Measurements from ENCODE around the gene VPS9D1. TPM values are rescaled to one million over a fixed set of nuclear protein-coding genes. Genes with fewer than 3 reads are reported as not detected.
"Not testable (repeated sequence)": the region's sequence is repeated elsewhere in the genome, so short reads cannot be mapped to it uniquely, and the experiment has no call there.

Gene VPS9D1
- total RNA-seq, 1 donor from 2014 or later = 11.9 TPM

- intact Hi-C loops (cut with micrococcal nuclease) = loop anchor here (1.0 kb wide), 1 partner anchor 10 kb away; the partner anchor contains the start of gene ZNF276
Measured at GRCh38 chr16:89710709-89711564, 9.8 kb downstream of the VPS9D1 start.

- intact Hi-C loops (cut with micrococcal nuclease) = no loop called here
Measured at GRCh38 chr16:89709716-89710432, 10.8 kb downstream of the VPS9D1 start.

DNA sequence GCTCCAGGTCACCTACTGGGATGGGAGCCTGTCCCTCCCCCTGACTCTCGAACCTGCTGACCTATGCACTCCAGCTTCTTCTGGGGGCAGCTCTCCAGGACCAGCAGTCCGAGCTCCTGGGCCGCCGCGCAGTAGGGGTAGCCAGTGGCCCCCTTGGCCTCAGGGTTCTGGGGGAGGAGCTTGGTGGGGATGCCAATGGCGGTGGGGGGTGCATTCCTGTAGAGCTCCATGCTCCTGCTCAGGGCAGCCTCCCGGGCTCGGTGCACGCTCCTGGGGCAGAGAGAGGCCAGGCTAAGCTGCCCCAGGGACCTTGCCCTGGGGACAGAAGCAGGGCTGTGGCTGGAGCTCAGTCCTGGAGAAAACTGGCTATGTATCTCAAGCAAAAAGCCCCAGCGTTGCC lies 11.5 kb downstream of the VPS9D1 start:
- intact Hi-C loops (cut with micrococcal nuclease) = no loop called here

- intact Hi-C loops (cut with micrococcal nuclease) = no loop called here
Measured at GRCh38 chr16:89708481-89708931, 12.2 kb downstream of the VPS9D1 start.

GRCh38 chr16:89707695-89708094 lies 13.0 kb downstream of the VPS9D1 start:
- intact Hi-C loops (cut with micrococcal nuclease) = no loop called here

GRCh38 chr16:89706518-89707260 lies 14.0 kb downstream of the VPS9D1 start:
- intact Hi-C loops (cut with micrococcal nuclease) = loop anchor here (1.0 kb wide), 3 partner anchors 87 to 204 kb away; no protein-coding TSS in a partner anchor

- intact Hi-C loops (cut with micrococcal nuclease) = no loop called here
Measured at GRCh38 chr16:89705006-89705405, 15.7 kb downstream of the VPS9D1 start.

DNA sequence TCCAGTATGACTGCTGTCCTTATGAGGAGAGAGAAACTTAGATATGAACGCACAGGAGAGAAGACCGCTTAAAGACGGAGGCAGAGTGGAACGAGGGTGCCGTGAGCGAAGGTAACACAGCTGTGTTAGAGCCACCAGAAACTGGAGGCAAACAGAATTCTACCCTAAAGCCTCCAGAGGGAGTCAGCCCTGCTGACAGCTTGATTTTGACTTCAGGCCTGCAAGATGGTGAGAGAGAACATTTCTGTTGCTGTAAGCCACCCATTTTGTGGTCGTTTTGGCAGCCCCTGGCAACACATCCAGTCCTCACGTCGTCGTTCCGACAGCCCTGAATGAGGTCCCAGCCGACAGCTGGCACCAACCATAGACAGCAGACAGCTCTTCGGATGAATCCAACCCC lies 16.4 kb downstream of the VPS9D1 start:
- intact Hi-C loops (cut with micrococcal nuclease) = loop anchor here (5.0 kb wide), 1 partner anchor 47 kb away; the partner anchor contains the start of genes CHMP1A and SPATA33

DNA sequence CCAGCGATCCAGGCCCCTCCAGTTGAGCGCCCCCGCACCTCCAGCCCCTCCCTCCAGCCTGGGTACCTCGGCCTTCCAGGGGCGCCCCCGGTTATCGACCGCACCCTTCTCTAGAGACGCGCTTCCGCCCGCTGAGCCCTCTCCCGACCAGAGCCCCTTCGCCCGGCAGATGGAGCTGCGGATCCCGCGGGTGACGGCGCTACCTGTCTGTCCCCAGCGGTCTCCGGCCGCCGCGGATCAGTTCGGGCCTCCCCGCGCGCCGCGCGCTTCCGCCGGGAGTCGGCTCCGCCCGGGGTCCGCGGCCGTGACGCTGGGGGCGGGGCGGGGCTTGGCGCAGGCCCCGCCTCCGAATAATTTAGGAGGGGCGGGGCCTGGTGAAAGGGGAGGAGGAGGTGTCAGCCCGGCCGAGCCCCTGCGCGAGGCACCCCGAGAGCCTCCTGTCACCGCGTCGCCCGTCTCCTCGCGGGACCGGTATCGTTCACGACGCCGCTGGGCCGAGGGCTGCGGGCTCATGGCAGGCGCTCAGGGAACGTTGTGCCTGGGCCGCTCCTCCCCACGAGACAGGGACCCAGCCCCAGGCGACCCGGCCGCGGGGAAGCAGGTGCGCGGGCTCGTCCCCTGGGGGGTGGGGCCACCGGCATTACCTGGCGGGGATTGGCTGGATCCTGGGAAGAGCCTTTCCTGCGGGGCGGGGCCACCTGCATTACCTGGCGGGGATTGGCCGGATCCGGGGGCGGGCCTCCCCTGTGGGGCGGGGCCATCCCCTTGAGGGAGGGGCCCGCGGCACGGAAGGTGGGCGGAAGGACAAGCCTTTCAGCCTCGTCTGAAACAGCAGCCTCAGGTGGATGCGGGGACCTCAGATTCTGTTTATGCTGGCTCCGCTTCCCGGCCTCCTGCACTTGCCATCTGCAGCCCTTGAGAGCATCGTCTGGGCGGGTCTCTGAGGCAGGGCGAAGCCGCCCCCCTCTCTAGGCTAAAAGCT lies 19.0 kb downstream of the VPS9D1 start, which contains the start of gene SPATA2L:
Gene SPATA2L, minus strand, starts transcription at position 281 of the 982 bp plus-strand sequence. CDS start 473 bp downstream, outside the sequence.
- intact Hi-C loops (cut with micrococcal nuclease) = loop anchor here (1.0 to 5.0 kb wide), 3 partner anchors 35 to 127 kb away; partner anchors contain the start of genes CHMP1A and SPATA33

- intact Hi-C loops (cut with micrococcal nuclease) = loop anchor here (1.0 to 5.0 kb wide), 6 partner anchors 14 to 173 kb away; partner anchors contain the start of genes CHMP1A and SPATA33
Measured at GRCh38 chr16:89700649-89701424, 19.9 kb downstream of the VPS9D1 start.

DNA sequence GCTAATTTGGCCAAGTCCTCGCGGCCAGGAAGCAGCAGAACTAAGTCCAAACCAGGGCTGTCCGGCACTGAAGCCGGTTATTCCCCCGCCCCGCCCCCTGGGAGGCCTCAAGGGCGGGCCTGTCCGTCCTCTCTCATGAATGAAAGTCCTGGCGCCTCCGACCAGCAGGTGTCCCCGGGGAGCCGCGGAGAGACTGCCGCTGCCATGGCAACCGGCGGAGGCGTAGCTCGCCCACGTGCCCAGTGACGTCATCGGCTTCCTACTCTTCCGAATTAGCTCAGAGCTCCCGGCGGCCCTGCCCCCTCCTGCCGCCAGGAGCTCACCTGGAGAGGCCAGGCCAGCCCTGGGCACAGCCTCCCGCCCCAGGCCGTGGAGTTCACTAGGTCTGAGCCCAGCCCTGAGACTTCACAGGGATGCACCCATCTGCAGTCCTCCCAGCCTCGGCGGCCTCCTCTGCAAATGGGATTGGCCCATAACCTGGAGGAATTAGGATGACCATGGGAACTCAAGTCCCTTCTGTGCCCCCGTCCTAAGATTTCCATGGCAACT lies 20.5 kb downstream of the VPS9D1 start:
- intact Hi-C loops (cut with micrococcal nuclease) = loop anchor here (1.0 to 5.0 kb wide), 5 partner anchors 13 to 174 kb away; partner anchors contain the start of genes CHMP1A and SPATA33

- intact Hi-C loops (cut with micrococcal nuclease) = loop anchor here (1.0 to 5.0 kb wide), 5 partner anchors 12 to 175 kb away; partner anchors contain the start of genes CHMP1A and SPATA33
Measured at GRCh38 chr16:89699629-89700099, 21.0 kb downstream of the VPS9D1 start.

- intact Hi-C loops (cut with micrococcal nuclease) = not testable (repeated sequence)
Measured at GRCh38 chr16:89698717-89699116, 22.0 kb downstream of the VPS9D1 start.

DNA sequence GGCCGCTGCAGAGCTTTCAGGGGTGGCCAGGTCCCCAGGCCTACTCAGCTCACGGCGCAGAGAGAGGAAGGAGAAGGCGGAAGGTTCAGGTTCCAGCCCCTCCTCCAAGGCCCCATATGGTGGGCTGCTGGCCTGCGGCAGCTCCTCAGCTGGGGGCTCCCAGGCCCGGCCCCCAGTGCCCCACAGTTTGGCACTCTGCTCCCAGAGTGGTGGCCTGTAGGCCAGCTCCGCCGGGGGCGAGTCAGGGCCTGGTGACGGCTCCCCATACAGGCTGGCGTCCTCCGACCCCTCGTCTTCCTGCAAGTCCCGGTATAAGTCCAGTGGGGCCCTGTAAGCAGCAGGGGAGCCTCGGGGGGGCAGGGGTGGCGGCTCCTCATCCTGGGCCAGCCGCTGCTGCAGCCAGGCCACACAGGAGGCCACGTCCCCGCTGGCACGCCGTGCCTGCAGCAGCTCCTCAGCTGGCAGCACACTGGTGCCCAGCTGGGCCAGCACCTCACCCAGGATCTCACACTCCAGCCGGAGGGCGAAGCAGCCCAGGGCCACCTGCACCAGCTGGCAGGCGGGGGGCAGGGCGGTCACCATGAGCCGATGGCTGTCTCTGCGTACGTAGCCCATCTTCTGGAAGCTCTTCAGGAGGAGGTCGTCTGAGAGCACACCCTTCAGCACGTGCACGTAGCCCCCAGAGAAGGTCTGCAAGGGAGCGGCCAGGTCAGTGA lies 22.9 kb downstream of the VPS9D1 start:
- intact Hi-C loops (cut with micrococcal nuclease) = no loop called here

GRCh38 chr16:89697161-89697615 lies 23.5 kb downstream of the VPS9D1 start:
- intact Hi-C loops (cut with micrococcal nuclease) = no loop called here

GRCh38 chr16:89696670-89697128 lies 24.0 kb downstream of the VPS9D1 start:
- intact Hi-C loops (cut with micrococcal nuclease) = no loop called here

DNA sequence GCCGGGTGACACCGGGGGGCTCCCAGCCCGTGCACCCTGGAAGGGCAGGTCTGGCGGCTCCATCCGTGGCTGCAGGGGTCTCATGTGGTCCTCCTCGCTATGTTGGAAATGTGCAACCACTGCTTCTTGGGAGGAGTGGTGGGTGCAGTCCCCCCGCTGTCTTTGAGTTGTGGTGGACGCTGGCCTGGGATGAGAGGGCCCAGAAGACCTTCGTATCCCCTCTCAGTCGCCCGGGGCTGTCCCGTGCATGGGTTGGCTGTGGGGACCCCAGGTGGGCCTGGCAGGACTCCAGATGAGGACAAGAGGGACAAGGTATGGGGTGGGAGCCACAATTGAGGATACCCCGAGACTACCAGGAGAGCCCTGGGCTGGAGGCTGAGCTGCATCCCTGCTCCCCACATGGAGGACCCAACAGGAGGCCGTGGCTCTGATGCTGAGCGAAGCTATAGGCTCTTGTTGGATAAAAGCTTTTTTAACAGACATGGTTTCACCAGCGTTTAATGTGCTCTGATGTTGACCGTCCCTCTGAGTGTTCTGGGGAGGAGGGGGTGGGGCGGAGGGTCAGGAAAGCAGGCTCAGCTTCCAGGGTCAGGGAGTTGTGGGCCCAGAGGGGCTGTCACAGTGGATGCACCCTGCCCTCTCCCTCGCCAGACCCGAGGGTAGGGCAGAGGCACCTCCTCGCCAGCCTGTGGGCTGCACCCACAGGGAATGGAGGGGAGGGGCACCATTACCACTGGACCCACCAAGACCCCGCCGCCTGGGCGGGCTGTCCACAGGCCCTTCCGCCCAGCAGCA lies 24.6 kb downstream of the VPS9D1 start:
- intact Hi-C loops (cut with micrococcal nuclease) = no loop called here
